Bronchus fibroblast of lung (primary cell): ENCODE measurements around the gene SPARC. TPM values are rescaled to one million over a fixed set of nuclear protein-coding genes. Genes with fewer than 3 reads are reported as not detected.

Experiments used
- total RNA-seq: library from RNA; depleted of rRNA; stranded (reverse); fragments of >200 nt; gene quantifications from 2 replicates; pipeline ENCODE4 v1.2.3, GENCODE V29; 2015

The SPARC gene, protein sequence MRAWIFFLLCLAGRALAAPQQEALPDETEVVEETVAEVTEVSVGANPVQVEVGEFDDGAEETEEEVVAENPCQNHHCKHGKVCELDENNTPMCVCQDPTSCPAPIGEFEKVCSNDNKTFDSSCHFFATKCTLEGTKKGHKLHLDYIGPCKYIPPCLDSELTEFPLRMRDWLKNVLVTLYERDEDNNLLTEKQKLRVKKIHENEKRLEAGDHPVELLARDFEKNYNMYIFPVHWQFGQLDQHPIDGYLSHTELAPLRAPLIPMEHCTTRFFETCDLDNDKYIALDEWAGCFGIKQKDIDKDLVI
- 644 and 678 TPM in 2 replicates for total RNA-seq

DNA sequence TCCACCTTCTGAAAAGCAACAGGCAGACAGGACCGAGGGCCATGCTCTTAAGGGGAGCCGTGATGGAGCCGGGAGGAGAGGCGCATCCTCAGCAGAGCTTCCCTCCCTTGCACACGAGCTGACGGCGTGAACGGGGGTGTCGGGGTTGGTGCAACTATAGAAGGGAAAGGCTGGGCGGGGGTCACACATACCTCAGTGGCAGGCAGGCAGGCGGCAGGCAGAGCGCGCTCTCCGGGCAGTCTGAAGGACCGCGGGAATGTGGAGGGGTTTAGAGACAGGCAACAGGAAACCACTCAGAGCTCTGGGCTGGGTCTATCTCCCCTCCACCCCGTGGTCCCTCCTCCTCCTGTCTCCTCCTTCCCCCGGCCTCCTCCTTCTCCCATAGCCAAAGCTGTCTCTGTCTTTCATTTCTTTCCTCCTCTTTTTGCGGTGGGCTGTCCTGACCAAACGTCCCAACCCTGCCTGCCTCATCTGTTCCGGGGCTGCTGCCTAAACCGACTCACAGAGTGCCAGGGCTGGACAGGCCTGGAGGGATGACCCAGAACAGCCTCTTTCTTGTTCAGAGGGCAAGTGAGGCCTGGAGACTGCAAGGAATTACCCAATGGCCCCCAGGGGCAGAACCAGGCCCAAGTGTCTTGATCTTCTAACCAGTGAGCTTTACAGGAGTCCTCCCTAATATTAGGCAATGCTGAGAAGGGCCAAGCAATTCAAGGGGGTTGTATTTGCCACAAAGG lies at the start of gene SPARC:
SPARC (minus strand) TSS at position 242 of the 734 bp plus-strand sequence. CDS start 10,727 bp downstream, outside the sequence.

Other genes with a start within 250 kb of the SPARC start
- 3.0 and 5.9 TPM in 2 replicates for gene SLC36A1, start 239.3 kb downstream of the SPARC start, total RNA-seq
- gene FAT2, start 95.6 kb downstream of the SPARC start, total RNA-seq = not detected in 2 replicates
- gene ATOX1, start 71.7 kb upstream of the SPARC start, total RNA-seq = 157 and 179 TPM in 2 replicates
- 103 and 117 TPM in 2 replicates for gene G3BP1, start 85.0 kb upstream of the SPARC start, total RNA-seq
- not detected in 2 replicates for gene GLRA1, start 237.9 kb upstream of the SPARC start, total RNA-seq